Head of caudate nucleus (tissue), 42 donors: ENCODE results near the gene BANF2.
"Not testable (repeated sequence)": the region's sequence is repeated elsewhere in the genome, so short reads cannot be mapped to it uniquely, and the experiment has no call there.

Source experiments
- DNase-seq, 42 donors: peaks; one replicate each; pipeline versions ENCODE4 v3.0.0 to v3.0.0-alpha.2; 2020 to 2021; ENCODE audit warnings: mixed read lengths in 7 of 42
- intact Hi-C: fragments of 100-400 bp; cut with DNase I; formaldehyde crosslinking; loops from one replicate; pipeline ENCODE4 v1.15.0; 2022

Gene BANF2

DNA sequence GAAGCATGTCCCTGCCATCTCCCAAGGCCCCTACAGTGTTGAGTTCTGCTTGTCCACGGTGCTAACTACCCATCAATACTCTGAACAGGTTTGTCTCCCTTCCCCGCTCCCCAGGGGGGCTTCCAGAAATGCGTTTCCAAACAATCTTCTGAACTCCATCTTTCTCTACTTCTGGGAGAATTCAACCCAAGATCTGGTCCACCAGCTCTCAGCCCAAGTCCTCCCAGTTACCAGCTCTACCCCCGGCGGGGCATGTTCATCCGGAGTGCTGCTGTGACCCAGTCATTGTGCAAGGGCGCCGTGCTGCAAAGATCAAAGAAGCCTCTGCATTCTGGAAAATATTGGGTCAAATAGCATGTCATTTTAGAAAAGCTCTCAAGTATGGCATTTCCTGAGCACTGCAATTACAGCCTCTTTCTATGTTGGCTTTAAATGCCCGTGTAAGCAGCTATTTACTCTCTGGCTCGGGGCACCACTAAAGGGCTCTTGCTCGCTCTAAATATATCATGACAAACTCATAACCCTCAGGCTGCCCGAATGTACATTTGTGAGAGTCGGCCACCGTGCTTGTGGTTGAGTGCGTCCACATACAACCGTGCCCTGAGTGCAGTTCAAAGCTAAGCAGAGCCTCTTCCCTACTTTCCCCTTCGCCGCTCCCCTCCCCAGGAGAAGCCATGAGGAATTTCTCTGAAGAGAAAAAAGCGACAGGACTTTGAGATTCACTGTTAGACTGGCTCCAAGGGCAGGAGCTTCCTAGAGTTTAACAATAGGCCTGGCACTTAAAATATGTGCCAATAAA, 71.6 kb downstream of the BANF2 start:
- intact Hi-C loops = no loop called here
- DNase-seq = no peak

DNA sequence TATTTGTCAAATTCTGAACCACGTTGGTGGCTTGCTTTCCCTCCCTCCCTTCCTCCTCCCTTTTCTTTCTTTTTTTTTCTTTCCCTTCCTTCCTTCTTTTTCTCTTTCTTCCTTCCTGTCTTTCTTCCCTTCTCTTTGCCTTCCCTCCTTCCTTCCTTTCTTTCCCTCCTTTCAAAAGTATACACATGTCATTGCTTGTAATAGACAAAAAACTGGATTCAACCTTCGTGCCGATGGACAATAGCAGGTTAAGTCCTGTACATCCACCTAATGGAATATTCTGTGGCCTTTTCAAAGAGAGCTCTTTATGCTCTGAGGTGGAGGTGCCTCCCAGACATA, 72.2 kb downstream of the BANF2 start:
- intact Hi-C loops = no loop called here
- no peak for DNase-seq

DNA sequence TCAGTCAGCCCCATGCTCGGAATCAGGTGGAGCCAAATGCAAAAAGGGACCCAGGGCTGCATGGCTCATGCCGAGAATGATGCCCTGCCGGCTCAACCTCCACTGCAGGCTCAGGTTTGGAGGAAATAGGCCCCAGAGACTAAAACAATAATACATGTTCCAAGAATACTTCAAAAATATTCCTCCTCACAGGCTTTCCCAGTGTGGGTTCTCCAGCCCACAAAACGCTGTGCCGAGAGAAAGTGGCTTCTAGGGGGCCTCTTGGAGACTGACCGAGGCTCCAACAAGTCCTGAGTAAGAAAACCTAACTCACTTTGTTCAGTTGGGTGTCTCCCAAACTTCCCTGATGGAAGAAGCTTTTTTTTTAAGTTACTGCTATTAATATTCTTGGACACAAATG, 73.9 kb downstream of the BANF2 start:
- intact Hi-C loops = no loop called here
- no peak for DNase-seq

- intact Hi-C loops = no loop called here
Measured at GRCh38 chr20:17775600-17775999, 75.8 kb downstream of the BANF2 start.

GRCh38 chr20:17776551-17776950, 76.8 kb downstream of the BANF2 start:
- intact Hi-C loops = no loop called here
- no peak for DNase-seq

More at GRCh38 chr20:17775600-17775999, 75.8 kb downstream of the BANF2 start:
- no peak for DNase-seq

- DNase-seq, intact Hi-C loops: not testable (repeated sequence)
Measured at GRCh38 chr20:17779011-17779410, 79.2 kb downstream of the BANF2 start.

DNA sequence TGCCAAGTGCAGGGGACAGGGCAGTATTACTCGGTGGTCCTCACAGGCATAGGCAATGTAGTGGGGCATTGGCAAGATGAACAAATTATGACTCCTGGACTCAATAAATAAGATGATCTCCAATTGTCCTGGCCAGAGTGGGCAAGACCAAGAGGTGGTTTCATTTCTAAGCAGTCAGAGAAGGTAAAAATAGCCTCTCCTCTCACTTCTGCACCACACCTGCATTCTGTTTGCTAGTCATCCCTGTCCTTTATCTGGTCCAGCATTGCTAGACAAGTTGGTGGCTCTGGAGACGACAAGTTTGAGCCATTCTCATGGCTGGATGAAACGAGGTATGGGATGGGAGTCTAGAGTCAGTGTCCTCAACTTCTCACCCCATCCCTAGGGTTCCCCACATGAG, 83.0 kb downstream of the BANF2 start:
- intact Hi-C loops = no loop called here
- no peak for DNase-seq

- DNase-seq = no peak
- intact Hi-C loops = no loop called here
Measured at GRCh38 chr20:17783671-17784070, 83.9 kb downstream of the BANF2 start.

DNA sequence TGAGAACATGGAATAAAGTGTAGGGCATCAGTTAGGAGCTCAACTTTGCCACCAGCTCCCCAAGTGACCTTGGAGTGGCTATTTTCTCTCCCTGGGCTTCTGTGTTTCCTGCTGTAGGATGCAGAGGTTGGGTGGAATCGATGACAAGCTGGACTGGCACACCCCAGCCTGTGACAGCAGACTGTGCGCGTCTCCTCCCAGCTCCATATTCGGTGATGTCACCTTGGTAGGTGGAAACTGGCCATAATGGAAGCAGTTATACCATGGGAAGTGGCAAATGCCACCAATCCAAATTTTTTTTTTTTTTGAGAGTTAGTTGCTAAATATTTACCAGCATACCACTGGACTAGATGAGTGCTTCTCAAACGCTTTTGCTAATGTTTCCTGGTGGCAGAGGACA, 85.2 kb downstream of the BANF2 start:
- intact Hi-C loops = no loop called here
- no peak for DNase-seq
